ENCODE data around the gene CCL14.

Gene CCL14

DNA sequence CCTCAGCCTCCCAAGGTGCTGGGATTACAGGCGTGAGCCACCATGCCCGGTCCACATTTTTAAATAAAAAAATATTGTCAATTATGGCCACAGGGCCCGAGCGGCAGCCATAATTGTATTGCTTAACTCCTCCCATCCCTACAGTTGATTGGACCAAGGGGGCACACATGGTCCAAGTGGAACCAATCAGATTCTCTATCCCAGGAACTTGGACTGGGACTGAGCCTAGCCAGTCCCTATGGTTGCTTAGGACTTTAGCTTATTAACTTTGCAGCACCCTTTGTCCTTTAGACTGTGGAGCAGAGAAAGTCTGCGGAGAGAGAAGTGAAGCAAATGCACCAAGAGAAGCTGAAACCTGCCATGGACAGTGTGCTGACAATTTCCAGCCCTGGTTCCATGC, 50.5 kb downstream of the CCL14 start:
- no peak for DNase-seq

DNA sequence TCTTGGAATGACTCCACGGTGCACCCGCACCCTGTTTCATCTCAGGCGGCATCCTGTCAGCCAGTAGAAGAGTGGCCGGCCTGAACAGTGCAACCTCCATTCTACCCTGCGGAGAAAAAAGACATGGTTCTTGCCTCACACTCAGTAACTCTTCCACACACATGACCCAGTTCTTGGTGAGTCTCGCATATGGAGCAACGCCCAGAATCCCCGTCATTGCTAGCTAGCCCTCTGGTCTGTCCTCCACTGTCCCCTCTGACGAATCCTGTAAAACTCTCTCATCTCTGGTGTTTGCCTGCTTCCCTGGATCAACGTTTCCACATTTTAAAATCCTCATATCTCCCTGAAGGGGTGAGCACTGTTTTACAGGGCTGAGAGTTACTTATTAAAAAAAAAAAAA, 51.8 kb downstream of the CCL14 start:
- DNase-seq, result no peak
